Karpas-422 (cell line): ENCODE data around the gene ATG10. TPM values are rescaled to one million over a fixed set of nuclear protein-coding genes. Genes with fewer than 3 reads are reported as not detected.

Experiments used
- DNase-seq: peaks from one replicate; pipeline ENCODE4 v3.0.0-alpha.2; 2015
- H2AFZ ChIP-seq: fragments of 200-600 bp; sonication (generic); 2 replicates; pipeline ENCODE4 v1.6.1; 2014; ENCODE audit warnings: antibody characterized with exemption, low read length, mixed read lengths
- H3K27ac ChIP-seq: fragments of 200-600 bp; sonication (generic); 2 replicates; pipeline ENCODE4 v1.5.1; 2014; ENCODE audit warnings: mild to moderate bottlenecking, low read length, moderate library complexity
- H3K27me3 ChIP-seq: fragments of 200-600 bp; sonication (generic); 2 replicates; pipeline ENCODE4 v1.6.1; 2014; ENCODE audit warnings: low read length, mixed read lengths
- H3K36me3 ChIP-seq: fragments of 200-600 bp; sonication (generic); 2 replicates; pipeline ENCODE4 v1.6.1; 2014; ENCODE audit warnings: low read length, mixed read lengths; ENCODE audit not compliant: insufficient read depth
- H3K4me1 ChIP-seq: fragments of 200-600 bp; sonication (generic); 2 replicates; pipeline ENCODE4 v1.6.1; 2014; ENCODE audit warnings: mild to moderate bottlenecking, low read length, mixed read lengths
- H3K4me2 ChIP-seq: fragments of 200-600 bp; sonication (generic); 2 replicates; pipeline ENCODE4 v1.6.1; 2014; ENCODE audit warnings: low read length, low read depth, mild to moderate bottlenecking; ENCODE audit not compliant: poor library complexity, severe bottlenecking
- H3K4me3 ChIP-seq: fragments of 200-600 bp; sonication (generic); 2 replicates; pipeline ENCODE4 v1.5.1; 2014; ENCODE audit warnings: mild to moderate bottlenecking, antibody characterized with exemption, low read length, mixed read lengths
- H3K79me2 ChIP-seq: fragments of 200-600 bp; sonication (generic); 2 replicates; pipeline ENCODE4 v1.6.1; 2014; ENCODE audit warnings: mild to moderate bottlenecking, low read length, mixed read lengths
- H3K9ac ChIP-seq: fragments of 200-600 bp; sonication (generic); 2 replicates; pipeline ENCODE4 v1.6.0; 2014; ENCODE audit warnings: low read length
- H3K9me2 ChIP-seq: fragments of 200-600 bp; sonication (generic), shearing (Covaris generic); replicated peaks from 2 replicates; pipeline ENCODE4 v1.6.0; 2014; ENCODE audit warnings: mild to moderate bottlenecking, low read length, moderate library complexity; ENCODE audit not compliant: insufficient read depth
- H3K9me3 ChIP-seq: fragments of 300-700, 200-600 bp; sonication (generic); 2 replicates; pipeline ENCODE4 v1.6.1; 2014; ENCODE audit warnings: low read length, mixed read lengths
- H4K20me1 ChIP-seq: fragments of 200-600 bp; sonication (generic); 2 replicates; pipeline ENCODE4 v1.6.1; 2014; ENCODE audit warnings: mild to moderate bottlenecking, antibody characterized with exemption, low read length, low read depth; ENCODE audit not compliant: insufficient read depth
- total RNA-seq: library from RNA; depleted of rRNA; stranded (reverse); fragments of >200 nt; shearing (Covaris generic); gene quantifications from 2 replicates; pipeline ENCODE4 v1.2.3, GENCODE V29; 2014; ENCODE audit warnings: low replicate concordance

Gene ATG10
- total RNA-seq, 1 experiment from 2014 or later: 16.8 TPM

GRCh38 chr5:82164977-82165713, 193.3 kb downstream of the ATG10 start:
- H3K79me2 ChIP-seq: peaks cover 10% of the 10 kb centered on the region
- peak overlapping the region; percentile 7 for H3K4me2 ChIP-seq
- peaks cover 70% of the 10 kb centered on the region for H3K4me1 ChIP-seq
- H3K27ac ChIP-seq: peak overlapping the region; percentile 44
- no peak overlapping the region for H3K4me3 ChIP-seq
- H2AFZ ChIP-seq: peak overlapping the region; percentile 21; the same call in 1 of the 2 replicates
- H4K20me1 ChIP-seq: no peaks in the 10 kb centered on the region
- H3K27me3 ChIP-seq: no peaks in the 10 kb centered on the region
- no peak overlapping the region; the same call in 1 of the 2 replicates for H3K9ac ChIP-seq
- H3K9me2 ChIP-seq: no peaks in the 10 kb centered on the region
- H3K9me3 ChIP-seq: no peaks in the 10 kb centered on the region
- no peaks in the 10 kb centered on the region for H3K36me3 ChIP-seq
- no peak for DNase-seq

- peaks cover 68% of the 10 kb centered on the region for H3K4me1 ChIP-seq
- H2AFZ ChIP-seq: peak overlapping the region; percentile 21; the same call in 1 of the 2 replicates
- no peaks in the 10 kb centered on the region for H4K20me1 ChIP-seq
- no peaks in the 10 kb centered on the region for H3K36me3 ChIP-seq
- no peak overlapping the region; the same call in 1 of the 2 replicates for H3K9ac ChIP-seq
- no peaks in the 10 kb centered on the region for H3K9me2 ChIP-seq
- H3K9me3 ChIP-seq: no peaks in the 10 kb centered on the region
- DNase-seq: peak; percentile 89
- H3K79me2 ChIP-seq: peaks cover 6% of the 10 kb centered on the region
- peak overlapping the region; percentile 24 for H3K4me2 ChIP-seq
- H3K27me3 ChIP-seq: no peaks in the 10 kb centered on the region
- H3K4me3 ChIP-seq: no peak overlapping the region
- H3K27ac ChIP-seq: peak overlapping the region; percentile 58
These were observed 194.1 kb downstream of the ATG10 start for GRCh38 chr5:82165740-82166530.

DNA sequence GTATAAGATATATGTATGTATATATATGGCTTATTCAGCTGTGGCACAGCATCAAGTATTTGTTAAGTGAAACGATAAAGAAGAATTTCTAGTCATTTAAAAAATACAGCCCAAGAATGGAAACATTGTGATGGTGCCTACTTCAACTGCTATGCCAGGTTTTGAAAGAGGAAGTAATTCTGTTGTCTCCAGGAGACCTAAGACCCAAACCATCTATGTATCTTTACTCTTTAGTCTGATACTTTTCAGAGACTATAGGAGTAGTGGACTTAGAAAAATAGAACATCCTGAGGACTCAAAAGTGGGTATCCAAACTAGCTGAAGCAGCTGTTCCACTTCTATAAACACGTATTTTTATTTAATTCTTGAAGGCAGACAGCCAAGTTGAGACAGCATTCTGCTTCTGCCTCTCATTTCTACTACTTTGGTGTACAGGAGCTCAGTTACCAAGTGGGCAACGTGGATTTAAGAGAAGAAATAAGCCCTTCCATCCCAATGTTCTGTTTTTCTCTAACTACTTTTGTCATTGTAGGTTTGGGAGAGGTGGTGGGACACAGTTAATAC, 195.6 kb downstream of the ATG10 start:
- H3K4me2 ChIP-seq: peak overlapping the region; percentile 24
- peaks cover 69% of the 10 kb centered on the region for H3K4me1 ChIP-seq
- no peaks in the 10 kb centered on the region for H3K9me3 ChIP-seq
- H3K36me3 ChIP-seq: no peaks in the 10 kb centered on the region
- H3K9me2 ChIP-seq: no peaks in the 10 kb centered on the region
- H3K79me2 ChIP-seq: peaks cover 2% of the 10 kb centered on the region; the same call in 1 of the 2 replicates
- no peaks in the 10 kb centered on the region for H3K27me3 ChIP-seq
- peak overlapping the region; percentile 58 for H3K27ac ChIP-seq
- H4K20me1 ChIP-seq: no peaks in the 10 kb centered on the region
- DNase-seq: peak; percentile 67
- H2AFZ ChIP-seq: peak overlapping the region; percentile 39; the same call in 1 of the 2 replicates
- no peak overlapping the region for H3K9ac ChIP-seq
- no peak overlapping the region for H3K4me3 ChIP-seq

- no peaks in the 10 kb centered on the region for H3K27me3 ChIP-seq
- H3K4me2 ChIP-seq: no peak overlapping the region
- DNase-seq: no peak
- no peak overlapping the region for H3K9ac ChIP-seq
- H3K9me2 ChIP-seq: no peaks in the 10 kb centered on the region
- H3K4me1 ChIP-seq: peaks cover 76% of the 10 kb centered on the region
- no peak overlapping the region for H3K4me3 ChIP-seq
- no peak overlapping the region for H2AFZ ChIP-seq
- H4K20me1 ChIP-seq: no peaks in the 10 kb centered on the region
- H3K27ac ChIP-seq: peak overlapping the region; percentile 58; the same call in 1 of the 2 replicates
- no peaks in the 10 kb centered on the region for H3K36me3 ChIP-seq
- H3K9me3 ChIP-seq: no peaks in the 10 kb centered on the region
- H3K79me2 ChIP-seq: no peaks in the 10 kb centered on the region
These were observed 196.5 kb downstream of the ATG10 start for GRCh38 chr5:82168294-82168693.

DNA sequence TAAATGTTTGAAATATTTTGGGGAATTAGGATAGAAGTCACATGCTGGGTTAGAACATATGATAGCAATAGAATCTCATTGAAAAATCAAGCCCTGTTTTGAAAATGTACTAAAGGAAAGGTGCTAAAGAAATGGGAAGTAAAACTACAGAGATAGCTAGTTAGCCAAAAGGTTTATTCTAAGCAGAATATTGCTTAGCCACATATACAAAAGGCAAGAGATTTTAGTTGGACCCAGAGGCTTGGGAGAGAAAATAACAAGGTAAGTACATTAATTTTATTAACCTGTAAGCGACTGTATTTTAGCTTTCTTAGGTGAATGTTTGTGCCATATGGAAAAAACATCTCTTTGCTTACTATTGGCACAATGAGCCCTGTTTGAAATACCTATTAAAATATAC, 198.1 kb downstream of the ATG10 start:
- no peaks in the 10 kb centered on the region for H3K36me3 ChIP-seq
- H3K27me3 ChIP-seq: no peaks in the 10 kb centered on the region
- H3K9me2 ChIP-seq: no peaks in the 10 kb centered on the region
- H2AFZ ChIP-seq: no peak overlapping the region
- no peaks in the 10 kb centered on the region for H3K9me3 ChIP-seq
- peak; percentile 53 for DNase-seq
- peak overlapping the region; percentile 59 for H3K27ac ChIP-seq
- no peaks in the 10 kb centered on the region for H3K79me2 ChIP-seq
- H3K9ac ChIP-seq: no peak overlapping the region
- H3K4me2 ChIP-seq: no peak overlapping the region
- peaks cover 80% of the 10 kb centered on the region for H3K4me1 ChIP-seq
- no peaks in the 10 kb centered on the region for H4K20me1 ChIP-seq
- no peak overlapping the region for H3K4me3 ChIP-seq

GRCh38 chr5:82174128-82174918, 202.5 kb downstream of the ATG10 start:
- Histone ChIP-seq H2AFZ (no peak overlapping the region), H3K9ac (peak overlapping the region; percentile 26), H3K4me2 (peak overlapping the region; percentile 73)

DNA sequence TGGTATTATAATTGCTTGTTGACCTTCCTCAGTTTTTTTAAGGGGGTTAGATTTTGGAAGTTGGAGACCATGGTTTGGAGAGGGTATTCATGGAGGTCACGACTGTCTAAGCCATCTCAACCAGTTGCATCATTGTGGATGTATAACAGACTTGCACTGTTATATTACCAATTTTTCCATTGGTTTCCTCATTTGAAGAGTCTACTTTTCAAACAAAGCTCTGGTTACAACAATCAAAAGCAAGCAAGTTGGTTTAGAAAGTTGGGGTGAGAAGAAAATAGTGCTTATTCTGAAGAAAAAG, 203.0 kb downstream of the ATG10 start:
- 0 out of 2 replicates have a peak, but pooled peaks cover 1% of the 10 kb centered on the region for H3K36me3 ChIP-seq
- no peak for DNase-seq
- no peaks in the 10 kb centered on the region for H3K79me2 ChIP-seq
- no peaks in the 10 kb centered on the region for H4K20me1 ChIP-seq
- H3K9ac ChIP-seq: no peak overlapping the region
- no peaks in the 10 kb centered on the region for H3K9me3 ChIP-seq
- peak overlapping the region; percentile 94 for H3K27ac ChIP-seq
- no peaks in the 10 kb centered on the region for H3K27me3 ChIP-seq
- peak overlapping the region; percentile 73 for H3K4me2 ChIP-seq
- peaks cover 44% of the 10 kb centered on the region for H3K4me1 ChIP-seq
- no peak overlapping the region for H2AFZ ChIP-seq
- H3K9me2 ChIP-seq: no peaks in the 10 kb centered on the region
- no peak overlapping the region for H3K4me3 ChIP-seq

More at GRCh38 chr5:82174128-82174918, 202.5 kb downstream of the ATG10 start:
- H3K79me2 ChIP-seq: no peaks in the 10 kb centered on the region
- no peaks in the 10 kb centered on the region for H3K9me2 ChIP-seq
- no peaks in the 10 kb centered on the region for H3K36me3 ChIP-seq
- no peaks in the 10 kb centered on the region for H3K27me3 ChIP-seq
- H4K20me1 ChIP-seq: no peaks in the 10 kb centered on the region
- H3K9me3 ChIP-seq: no peaks in the 10 kb centered on the region
- peak; percentile 95 for DNase-seq
- H3K27ac ChIP-seq: peak overlapping the region; percentile 94
- peaks cover 49% of the 10 kb centered on the region for H3K4me1 ChIP-seq
- H3K4me3 ChIP-seq: peak overlapping the region; percentile 45
